BLaER1 (cell line): ENCODE measurements around the gene CUX1.
A peak's percentile ranks its signal among the peaks of the same experiment; 100 is the strongest.

Source experiments
- H3K27ac ChIP-seq: shearing (Covaris generic); formaldehyde crosslinking; 2 replicates; pipeline ENCODE4 v1.8.1; 2022
- H3K27me3 ChIP-seq: shearing (Covaris generic); formaldehyde crosslinking; 2 replicates; pipeline ENCODE4 v1.8.1; 2022
- H3K36me3 ChIP-seq: shearing (Covaris generic); formaldehyde crosslinking; 2 replicates; pipeline ENCODE4 v1.8.1; 2022
- H3K4me1 ChIP-seq: shearing (Covaris generic); formaldehyde crosslinking; 2 replicates; pipeline ENCODE4 v1.8.1; 2022
- H3K4me2 ChIP-seq: shearing (Covaris generic); formaldehyde crosslinking; 2 replicates; pipeline ENCODE4 v1.8.1; 2022
- H3K4me3 ChIP-seq: shearing (Covaris generic); formaldehyde crosslinking; 2 replicates; pipeline ENCODE4 v1.8.1; 2022
- H3K9ac ChIP-seq: shearing (Covaris generic); formaldehyde crosslinking; 2 replicates; pipeline ENCODE4 v1.8.1; 2022
- H3K9me3 ChIP-seq: shearing (Covaris generic); formaldehyde crosslinking; 2 replicates; pipeline ENCODE4 v1.8.1; 2022
- H4K20me1 ChIP-seq: shearing (Covaris generic); formaldehyde crosslinking; 2 replicates; pipeline ENCODE4 v1.8.1; 2022
- Cebpa-rat ChIP-seq: shearing (Covaris generic); IDR thresholded peaks from 2 replicates; pipeline ENCODE4 v1.8.1; 2022

CUX1 gene

GRCh38 chr7:102258073-102258748 is 440.8 kb downstream of the CUX1 start:
- Histone ChIP-seq H3K4me1 (peaks cover 20% of the 10 kb centered on the region), H3K27ac (no peak overlapping the region)

GRCh38 chr7:102258749-102259107 is 441.3 kb downstream of the CUX1 start:
- no peak for TF ChIP-seq Cebpa-rat
- H3K36me3 ChIP-seq, result peaks cover 42% of the 10 kb centered on the region
- peaks cover 17% of the 10 kb centered on the region for H3K4me1 ChIP-seq
- H4K20me1 ChIP-seq, result peaks cover 38% of the 10 kb centered on the region; the same call in 1 of the 2 replicates
- no peak overlapping the region for H3K4me2 ChIP-seq
- H3K9ac ChIP-seq, result no peak overlapping the region
- H3K9me3 ChIP-seq, result no peaks in the 10 kb centered on the region
- H3K27ac ChIP-seq, result no peak overlapping the region
- H3K4me3 ChIP-seq, result no peak overlapping the region
- no peaks in the 10 kb centered on the region for H3K27me3 ChIP-seq

More at GRCh38 chr7:102258073-102258748, 440.8 kb downstream of the CUX1 start:
- H3K9me3 ChIP-seq, result no peaks in the 10 kb centered on the region
- TF ChIP-seq Cebpa-rat, result no peak
- H3K4me3 ChIP-seq, result no peak overlapping the region
- H4K20me1 ChIP-seq, result peaks cover 38% of the 10 kb centered on the region; the same call in 1 of the 2 replicates
- no peak overlapping the region for H3K4me2 ChIP-seq
- H3K36me3 ChIP-seq, result peaks cover 47% of the 10 kb centered on the region
- H3K9ac ChIP-seq, result no peak overlapping the region
- no peaks in the 10 kb centered on the region for H3K27me3 ChIP-seq

- H3K36me3 ChIP-seq, result peaks cover 27% of the 10 kb centered on the region
- peaks cover 23% of the 10 kb centered on the region for H3K4me1 ChIP-seq
- no peak overlapping the region for H3K4me2 ChIP-seq
- no peak overlapping the region for H3K9ac ChIP-seq
- no peaks in the 10 kb centered on the region for H3K9me3 ChIP-seq
- peaks cover 36% of the 10 kb centered on the region; the same call in 1 of the 2 replicates for H4K20me1 ChIP-seq
- no peak for TF ChIP-seq Cebpa-rat
- no peaks in the 10 kb centered on the region for H3K27me3 ChIP-seq
- no peak overlapping the region for H3K27ac ChIP-seq
- H3K4me3 ChIP-seq, result no peak overlapping the region
Measured at GRCh38 chr7:102260856-102261255, 443.4 kb downstream of the CUX1 start.

GRCh38 chr7:102261451-102261850 is 444.0 kb downstream of the CUX1 start:
- H3K4me1 ChIP-seq, result peaks cover 19% of the 10 kb centered on the region
- no peaks in the 10 kb centered on the region for H3K9me3 ChIP-seq
- no peak overlapping the region for H3K4me2 ChIP-seq
- H3K4me3 ChIP-seq, result no peak overlapping the region
- H3K27me3 ChIP-seq, result no peaks in the 10 kb centered on the region
- no peak overlapping the region for H3K27ac ChIP-seq
- H3K9ac ChIP-seq, result no peak overlapping the region
- H4K20me1 ChIP-seq, result peaks cover 35% of the 10 kb centered on the region; the same call in 1 of the 2 replicates
- H3K36me3 ChIP-seq, result 0 out of 2 replicates have a peak, but pooled peaks cover 21% of the 10 kb centered on the region
- no peak for TF ChIP-seq Cebpa-rat

GRCh38 chr7:102262546-102262945 is 445.1 kb downstream of the CUX1 start:
- H4K20me1 ChIP-seq, result peaks cover 39% of the 10 kb centered on the region; the same call in 1 of the 2 replicates
- peak overlapping the region; percentile 37 for H3K4me2 ChIP-seq
- no peak overlapping the region for H3K9ac ChIP-seq
- H3K27ac ChIP-seq, result no peak overlapping the region
- H3K27me3 ChIP-seq, result no peaks in the 10 kb centered on the region
- no peak overlapping the region for H3K4me3 ChIP-seq
- no peaks in the 10 kb centered on the region for H3K9me3 ChIP-seq
- 0 out of 2 replicates have a peak, but pooled peaks cover 16% of the 10 kb centered on the region for H3K36me3 ChIP-seq
- peaks cover 19% of the 10 kb centered on the region for H3K4me1 ChIP-seq
- TF ChIP-seq Cebpa-rat, result no peak

- H3K4me3 ChIP-seq, result no peak overlapping the region
- peak overlapping the region; percentile 35; the same call in 1 of the 2 replicates for H3K27ac ChIP-seq
- no peak overlapping the region for H3K9ac ChIP-seq
- peaks cover 35% of the 10 kb centered on the region; the same call in 1 of the 2 replicates for H4K20me1 ChIP-seq
- 0 out of 2 replicates have a peak, but pooled peaks cover 4% of the 10 kb centered on the region for H3K36me3 ChIP-seq
- H3K4me2 ChIP-seq, result peak overlapping the region; percentile 43
- no peaks in the 10 kb centered on the region for H3K27me3 ChIP-seq
- peaks cover 19% of the 10 kb centered on the region for H3K4me1 ChIP-seq
- H3K9me3 ChIP-seq, result no peaks in the 10 kb centered on the region
- TF ChIP-seq Cebpa-rat, result no peak
Measured at GRCh38 chr7:102264367-102264891, 447.0 kb downstream of the CUX1 start.

- no peak for TF ChIP-seq Cebpa-rat
- Histone ChIP-seq H3K27me3 (no peaks in the 10 kb centered on the region), H3K4me2 (no peak overlapping the region), H3K9ac (no peak overlapping the region), H3K36me3 (0 out of 2 replicates have a peak, but pooled peaks cover 4% of the 10 kb centered on the region), H4K20me1 (peaks cover 35% of the 10 kb centered on the region; the same call in 1 of the 2 replicates), H3K27ac (no peak overlapping the region), H3K4me1 (peaks cover 19% of the 10 kb centered on the region), H3K9me3 (no peaks in the 10 kb centered on the region), H3K4me3 (no peak overlapping the region)
Measured at GRCh38 chr7:102266541-102266940, 449.1 kb downstream of the CUX1 start.

GRCh38 chr7:102268635-102269034 is 451.2 kb downstream of the CUX1 start:
- no peaks in the 10 kb centered on the region for H3K9me3 ChIP-seq
- H3K4me1 ChIP-seq, result peaks cover 17% of the 10 kb centered on the region
- no peak overlapping the region for H3K4me3 ChIP-seq
- H3K9ac ChIP-seq, result no peak overlapping the region
- no peaks in the 10 kb centered on the region for H3K27me3 ChIP-seq
- no peak for TF ChIP-seq Cebpa-rat
- peaks cover 40% of the 10 kb centered on the region; the same call in 1 of the 2 replicates for H4K20me1 ChIP-seq
- H3K27ac ChIP-seq, result no peak overlapping the region
- peaks cover 2% of the 10 kb centered on the region; the same call in 1 of the 2 replicates for H3K36me3 ChIP-seq
- H3K4me2 ChIP-seq, result no peak overlapping the region

GRCh38 chr7:102270178-102270887 is 452.9 kb downstream of the CUX1 start:
- no peak for TF ChIP-seq Cebpa-rat
- Histone ChIP-seq H3K36me3 (peaks cover 18% of the 10 kb centered on the region; the same call in 1 of the 2 replicates), H3K9ac (no peak overlapping the region), H3K4me2 (no peak overlapping the region), H3K4me1 (peaks cover 10% of the 10 kb centered on the region), H3K4me3 (no peak overlapping the region), H3K27me3 (no peaks in the 10 kb centered on the region), H4K20me1 (peaks cover 40% of the 10 kb centered on the region; the same call in 1 of the 2 replicates), H3K27ac (no peak overlapping the region), H3K9me3 (no peaks in the 10 kb centered on the region)
